HEK293T (cell line): ENCODE results near the gene LARGE1.

Experiments used
- CTCF ChIA-PET: fragments of 350-600 bp; formaldehyde crosslinking; extraction: SDS; loops from one replicate; lab custom pipeline; 2021; ENCODE audit warnings: antibody characterized with exemption, inconsistent platforms; lab: Yijun Ruan, JAX
- POLR2A ChIA-PET: fragments of 350-600 bp; formaldehyde crosslinking; extraction: SDS; loops from one replicate; lab custom pipeline; 2020; ENCODE audit warnings: antibody characterized with exemption, inconsistent platforms; lab: Yijun Ruan, JAX
- DNase-seq: peaks from one replicate; pipeline ENCODE4 v3.0.0; 2012; ENCODE audit warnings: mixed read lengths; ENCODE audit errors: extremely low spot score
- ARNT ChIP-seq: fragments of 450-650 bp; IDR thresholded peaks from 2 replicates; pipeline ENCODE4 v1.6.1; 2017; ENCODE audit warnings: mild to moderate bottlenecking
- BHLHE40 ChIP-seq: fragments of 450-650 bp; IDR thresholded peaks from 2 replicates; pipeline ENCODE4 v1.6.1; 2016; ENCODE audit warnings: mild to moderate bottlenecking, moderate library complexity, borderline replicate concordance
- CTBP1 ChIP-seq: fragments of 450-650 bp; IDR thresholded peaks from 2 replicates; pipeline ENCODE4 v1.6.1; 2016; ENCODE audit warnings: borderline replicate concordance
- ELF4 ChIP-seq: fragments of 450-650 bp; IDR thresholded peaks from 2 replicates; pipeline ENCODE4 v1.6.1; 2017; ENCODE audit warnings: antibody characterized with exemption
- FOXA1 ChIP-seq: fragments of 450-650 bp; IDR thresholded peaks from 2 replicates; pipeline ENCODE4 v1.6.1; 2016; ENCODE audit warnings: mild to moderate bottlenecking
- FOXK2 ChIP-seq: fragments of 450-650 bp; IDR thresholded peaks from 2 replicates; pipeline ENCODE4 v1.6.1; 2016; ENCODE audit warnings: mild to moderate bottlenecking
- FOXM1 ChIP-seq: fragments of 450-650 bp; IDR thresholded peaks from 2 replicates; pipeline ENCODE4 v1.6.1; 2017; ENCODE audit warnings: mild to moderate bottlenecking, borderline replicate concordance
- HDGF ChIP-seq: fragments of 450-650 bp; IDR thresholded peaks from 2 replicates; pipeline ENCODE4 v1.6.1; 2017; ENCODE audit warnings: antibody characterized with exemption, borderline replicate concordance
- L3MBTL2 ChIP-seq: fragments of 450-650 bp; conservative IDR thresholded peaks from 2 replicates; pipeline ENCODE4 v1.6.1; 2016; ENCODE audit warnings: mild to moderate bottlenecking
- LEF1 ChIP-seq: fragments of 450-650 bp; IDR thresholded peaks from 2 replicates; pipeline ENCODE4 v1.6.1; 2017; ENCODE audit warnings: mild to moderate bottlenecking, borderline replicate concordance
- NFRKB ChIP-seq: fragments of 450-650 bp; IDR thresholded peaks from 2 replicates; pipeline ENCODE4 v1.6.1; 2016; ENCODE audit warnings: mild to moderate bottlenecking, moderate library complexity
- SP1 ChIP-seq: fragments of 450-650 bp; IDR thresholded peaks from 2 replicates; pipeline ENCODE4 v1.6.1; 2017
- SUZ12 ChIP-seq: fragments of 450-650 bp; IDR thresholded peaks from 2 replicates; pipeline ENCODE4 v1.6.1; 2016; ENCODE audit warnings: mild to moderate bottlenecking
- TARDBP ChIP-seq: fragments of 450-650 bp; IDR thresholded peaks from 2 replicates; pipeline ENCODE4 v1.6.1; 2016
- ZNF384 ChIP-seq: fragments of 450-650 bp; IDR thresholded peaks from 2 replicates; pipeline ENCODE4 v1.6.1; 2016
- TF ChIP-seq, protein P1 (sequence below): fragments of 450-650 bp; IDR thresholded peaks from 2 replicates; pipeline ENCODE4 v1.6.1; 2016

Gene LARGE1

DNA sequence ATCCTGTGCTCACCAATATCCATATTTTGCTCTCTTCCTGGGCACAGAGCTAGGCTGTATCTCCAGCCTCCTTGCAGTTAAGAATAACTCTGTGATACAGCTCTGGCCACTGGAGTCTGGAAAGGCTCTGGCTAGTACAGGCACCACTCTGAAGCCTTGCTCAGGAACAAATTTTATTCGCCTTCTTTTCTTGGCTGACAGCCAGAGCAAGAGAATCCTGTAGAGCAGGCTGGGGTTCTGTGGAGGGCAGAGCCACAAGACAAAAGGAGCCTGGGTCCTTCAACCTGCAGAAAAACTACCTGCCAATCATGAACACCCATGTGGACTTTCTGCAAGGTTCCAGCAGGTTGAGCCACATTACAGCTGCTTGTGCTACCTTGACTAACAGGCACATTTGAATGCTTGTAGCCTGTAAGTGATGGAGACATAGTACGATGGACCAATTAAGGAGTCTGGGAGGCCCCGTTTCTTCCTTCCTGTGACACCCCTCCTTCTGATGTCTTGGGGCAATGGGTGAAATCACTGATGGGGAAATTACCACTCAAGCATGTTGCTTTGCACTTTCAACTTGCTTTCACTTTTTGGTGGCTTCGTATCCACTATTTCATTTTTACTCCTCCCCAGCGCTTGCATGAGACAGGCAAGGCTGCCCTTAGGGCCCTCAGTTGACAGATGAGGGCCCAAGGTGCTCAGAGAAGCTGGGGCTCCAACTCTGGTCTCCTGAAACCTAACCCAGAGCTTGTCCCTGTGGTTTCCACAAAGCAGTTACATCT lies 594.9 kb downstream of the LARGE1 start:
- POLR2A ChIA-PET = no interaction called here
- CTCF ChIA-PET = no interaction called here
- no peak for DNase-seq
- no peak for TF ChIP-seq NFRKB
- TF ChIP-seq SP1 = no peak

- DNase-seq = no peak
- ChIA-PET CTCF (no interaction called here), POLR2A (no interaction called here)
- TF ChIP-seq CTBP1 = no peak
- TF ChIP-seq NFRKB = no peak
These were observed 596.0 kb downstream of the LARGE1 start for GRCh38 chr22:33324228-33324627.

DNA sequence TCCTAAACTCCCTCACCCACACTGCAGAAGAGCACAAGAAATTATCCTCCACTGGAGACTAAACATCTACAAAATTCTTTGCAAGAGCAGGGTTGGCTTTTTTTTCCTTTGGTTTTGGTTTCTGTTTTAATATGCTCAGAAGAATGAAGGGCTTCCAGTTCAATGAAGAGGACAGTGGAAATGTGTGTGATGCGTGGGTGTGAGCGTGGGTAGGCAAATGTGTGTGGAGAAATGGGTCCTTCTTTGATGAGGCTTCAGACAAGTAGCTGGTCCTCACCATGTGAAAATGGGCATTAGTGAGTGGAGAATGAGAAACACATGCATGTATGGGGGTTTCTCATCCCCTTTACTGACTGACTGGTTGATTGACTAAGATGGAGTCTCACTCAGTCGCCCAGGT lies 598.8 kb downstream of the LARGE1 start:
- ChIA-PET POLR2A (no interaction called here), CTCF (no interaction called here)
- TF ChIP-seq BHLHE40 (no peak), SUZ12 (no peak), SP1 (no peak), FOXK2 (no peak), ARNT (no peak), TARDBP (no peak), LEF1 (no peak), FOXA1 (no peak), NFRKB (no peak), ZNF384 (no peak), FOXM1 (no peak), L3MBTL2 (no peak)
- TF ChIP-seq, protein P1, sequence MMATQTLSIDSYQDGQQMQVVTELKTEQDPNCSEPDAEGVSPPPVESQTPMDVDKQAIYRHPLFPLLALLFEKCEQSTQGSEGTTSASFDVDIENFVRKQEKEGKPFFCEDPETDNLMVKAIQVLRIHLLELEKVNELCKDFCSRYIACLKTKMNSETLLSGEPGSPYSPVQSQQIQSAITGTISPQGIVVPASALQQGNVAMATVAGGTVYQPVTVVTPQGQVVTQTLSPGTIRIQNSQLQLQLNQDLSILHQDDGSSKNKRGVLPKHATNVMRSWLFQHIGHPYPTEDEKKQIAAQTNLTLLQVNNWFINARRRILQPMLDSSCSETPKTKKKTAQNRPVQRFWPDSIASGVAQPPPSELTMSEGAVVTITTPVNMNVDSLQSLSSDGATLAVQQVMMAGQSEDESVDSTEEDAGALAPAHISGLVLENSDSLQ = no peak
- no peak for DNase-seq

DNA sequence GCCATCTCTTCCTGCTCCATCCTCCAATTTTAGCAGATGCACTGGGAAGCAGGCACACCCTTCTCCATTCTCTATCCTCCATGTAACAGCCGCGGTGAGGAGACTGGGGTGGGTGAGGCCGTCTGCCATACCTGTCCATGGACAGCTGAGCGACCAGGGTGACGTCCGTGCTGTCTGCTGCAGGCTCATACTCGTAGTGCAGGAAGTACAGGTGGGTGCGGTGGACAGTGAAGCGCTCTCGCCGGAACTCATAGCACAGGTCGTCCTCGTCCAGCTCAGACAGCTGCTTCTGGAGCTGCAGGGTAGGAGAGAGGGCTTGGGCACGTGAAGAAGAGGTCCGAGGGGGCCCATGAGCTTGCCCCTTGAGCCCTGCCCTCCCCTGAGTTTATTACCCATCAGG lies 604.3 kb downstream of the LARGE1 start:
- POLR2A ChIA-PET = no interaction called here
- DNase-seq = no peak
- no peak for TF ChIP-seq FOXK2
- TF ChIP-seq FOXA1 = no peak
- no peak for TF ChIP-seq FOXM1
- no peak for TF ChIP-seq SP1
- no peak for TF ChIP-seq CTBP1
- TF ChIP-seq NFRKB = no peak
- TF ChIP-seq BHLHE40 = no peak
- no peak for TF ChIP-seq LEF1
- TF ChIP-seq, protein P1 = no peak
- TF ChIP-seq ARNT = no peak
- TF ChIP-seq L3MBTL2 = no peak
- no peak for TF ChIP-seq TARDBP
- TF ChIP-seq HDGF = no peak
- no peak for TF ChIP-seq ZNF384
- TF ChIP-seq SUZ12 = no peak
- TF ChIP-seq ELF4 = no peak
- CTCF ChIA-PET = no interaction called here

- POLR2A ChIA-PET = no interaction called here
- TF ChIP-seq SUZ12 (no peak), HDGF (no peak), FOXA1 (no peak), ZNF384 (no peak), L3MBTL2 (no peak), FOXK2 (no peak), TARDBP (no peak), SP1 (no peak), CTBP1 (no peak), FOXM1 (no peak), ELF4 (no peak), NFRKB (no peak)
- CTCF ChIA-PET = no interaction called here
- DNase-seq = no peak
These were observed 605.2 kb downstream of the LARGE1 start for GRCh38 chr22:33315117-33315516.

- no peak for TF ChIP-seq FOXK2
- TF ChIP-seq L3MBTL2 = no peak
- POLR2A ChIA-PET = no interaction called here
- no peak for DNase-seq
- CTCF ChIA-PET = no interaction called here
These were observed 606.0 kb downstream of the LARGE1 start for GRCh38 chr22:33314316-33314715.

GRCh38 chr22:33303099-33303498 lies 617.2 kb downstream of the LARGE1 start:
- ChIA-PET CTCF (interaction anchor here (0.7 to 1.5 kb wide), 2 partner anchors 275 kb away, joined by 3 read pairs; no protein-coding TSS in a partner anchor), POLR2A (no interaction called here)
- no peak for DNase-seq
- TF ChIP-seq SUZ12 (no peak), ELF4 (no peak), CTBP1 (no peak), L3MBTL2 (no peak), NFRKB (no peak), LEF1 (no peak), ZNF384 (no peak), FOXK2 (no peak), FOXA1 (no peak), SP1 (no peak), HDGF (no peak), TARDBP (no peak), ARNT (no peak), BHLHE40 (no peak), FOXM1 (no peak)
- TF ChIP-seq, protein P1 = no peak
